DND-41 (cell line): Measurements from ENCODE around the gene MED6.

Experiments
- EZH2 ChIP-seq: IDR thresholded peaks from 3 replicates; pipeline ENCODE4 v1.6.1; 2012; ENCODE audit warnings: borderline replicate concordance, low read depth, mild to moderate bottlenecking, moderate library complexity, low read length, inconsistent platforms; ENCODE audit not compliant: severe bottlenecking
- TF ChIP-seq, protein P1 (sequence below): IDR thresholded peaks from 2 replicates; pipeline ENCODE4 v1.5.1; 2012; ENCODE audit warnings: borderline replicate concordance, low read length, moderate library complexity, mild to moderate bottlenecking; ENCODE audit not compliant: poor library complexity, severe bottlenecking; ENCODE audit errors: extremely low read depth

DNA sequence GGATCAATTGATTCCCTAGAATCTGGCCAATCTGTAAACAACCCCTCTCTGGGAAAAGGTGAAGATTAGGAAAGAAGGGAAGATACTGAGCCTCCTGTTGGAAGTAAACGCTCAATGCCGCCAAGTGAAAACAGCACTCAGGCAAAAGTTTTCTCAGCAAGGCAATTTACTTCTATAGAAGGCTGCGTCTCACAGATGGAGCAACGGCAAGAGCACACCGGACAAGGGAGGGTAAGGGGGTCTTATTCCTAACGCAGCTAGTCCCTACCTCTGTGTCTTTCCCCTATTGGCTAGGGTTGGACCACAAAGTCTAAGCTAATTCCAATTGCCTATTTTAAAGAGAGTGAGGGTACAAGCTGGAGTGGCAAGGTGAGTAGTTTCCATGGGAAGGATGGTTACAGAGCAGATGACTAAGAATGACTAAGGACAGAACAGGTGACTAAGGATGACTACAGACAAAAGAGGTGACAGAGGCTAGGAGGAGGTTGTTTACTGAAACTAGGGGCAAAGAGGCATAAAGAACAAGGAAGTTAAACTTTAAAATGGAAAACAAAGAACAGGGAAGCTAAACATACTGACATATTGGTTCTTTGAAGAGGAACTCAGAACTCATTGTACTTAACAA is 35.6 kb upstream of the MED6 start:
- TF ChIP-seq, protein P1, sequence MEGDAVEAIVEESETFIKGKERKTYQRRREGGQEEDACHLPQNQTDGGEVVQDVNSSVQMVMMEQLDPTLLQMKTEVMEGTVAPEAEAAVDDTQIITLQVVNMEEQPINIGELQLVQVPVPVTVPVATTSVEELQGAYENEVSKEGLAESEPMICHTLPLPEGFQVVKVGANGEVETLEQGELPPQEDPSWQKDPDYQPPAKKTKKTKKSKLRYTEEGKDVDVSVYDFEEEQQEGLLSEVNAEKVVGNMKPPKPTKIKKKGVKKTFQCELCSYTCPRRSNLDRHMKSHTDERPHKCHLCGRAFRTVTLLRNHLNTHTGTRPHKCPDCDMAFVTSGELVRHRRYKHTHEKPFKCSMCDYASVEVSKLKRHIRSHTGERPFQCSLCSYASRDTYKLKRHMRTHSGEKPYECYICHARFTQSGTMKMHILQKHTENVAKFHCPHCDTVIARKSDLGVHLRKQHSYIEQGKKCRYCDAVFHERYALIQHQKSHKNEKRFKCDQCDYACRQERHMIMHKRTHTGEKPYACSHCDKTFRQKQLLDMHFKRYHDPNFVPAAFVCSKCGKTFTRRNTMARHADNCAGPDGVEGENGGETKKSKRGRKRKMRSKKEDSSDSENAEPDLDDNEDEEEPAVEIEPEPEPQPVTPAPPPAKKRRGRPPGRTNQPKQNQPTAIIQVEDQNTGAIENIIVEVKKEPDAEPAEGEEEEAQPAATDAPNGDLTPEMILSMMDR: no peak
- no peak for TF ChIP-seq EZH2
